ENCODE data around the gene MATK.

Gene MATK

GRCh38 chr19:3778899-3779723 lies 7.1 kb downstream of the MATK start:
- no peak for DNase-seq (ENCODE audit: low spot score)
- no peak for TF ChIP-seq CTCF (IDR thresholded peaks at IDR 0.05; ENCODE audit: extremely low read depth, insufficient read depth, missing control alignments)
- in situ Hi-C loops (cut with MboI; ENCODE audit: low pct_unique_long_range_greater_than_20kb, low sequenced_read_pairs, unreplicated experiment), result no loop called here

GRCh38 chr19:3778104-3778867 lies 7.9 kb downstream of the MATK start:
- in situ Hi-C loops (cut with MboI; ENCODE audit: low pct_unique_long_range_greater_than_20kb, low sequenced_read_pairs, unreplicated experiment), result no loop called here
- no peak for DNase-seq (ENCODE audit: low spot score)
- TF ChIP-seq CTCF (IDR thresholded peaks at IDR 0.05; ENCODE audit: extremely low read depth, insufficient read depth, missing control alignments), result no peak

GRCh38 chr19:3776479-3777040 lies 9.6 kb downstream of the MATK start:
- TF ChIP-seq CTCF (IDR thresholded peaks at IDR 0.05; ENCODE audit: extremely low read depth, insufficient read depth, missing control alignments), result no peak
- in situ Hi-C loops (cut with MboI; ENCODE audit: low pct_unique_long_range_greater_than_20kb, low sequenced_read_pairs, unreplicated experiment), result no loop called here
- no peak for DNase-seq (ENCODE audit: low spot score)

- in situ Hi-C loops (cut with MboI; ENCODE audit: low pct_unique_long_range_greater_than_20kb, low sequenced_read_pairs, unreplicated experiment), result no loop called here
- TF ChIP-seq CTCF (IDR thresholded peaks at IDR 0.05; ENCODE audit: extremely low read depth, insufficient read depth, missing control alignments), result no peak
- no peak for DNase-seq (ENCODE audit: low spot score)
These were observed 10.3 kb downstream of the MATK start for GRCh38 chr19:3775831-3776230.

- no peak for TF ChIP-seq CTCF (IDR thresholded peaks at IDR 0.05; ENCODE audit: extremely low read depth, insufficient read depth, missing control alignments)
- in situ Hi-C loops (cut with MboI; ENCODE audit: low pct_unique_long_range_greater_than_20kb, low sequenced_read_pairs, unreplicated experiment), result no loop called here
- no peak for DNase-seq (ENCODE audit: low spot score)
These were observed 10.8 kb downstream of the MATK start for GRCh38 chr19:3775374-3775711.

- in situ Hi-C loops (cut with MboI; ENCODE audit: low pct_unique_long_range_greater_than_20kb, low sequenced_read_pairs, unreplicated experiment), result no loop called here
- no peak for DNase-seq (ENCODE audit: low spot score)
- TF ChIP-seq CTCF (IDR thresholded peaks at IDR 0.05; ENCODE audit: extremely low read depth, insufficient read depth, missing control alignments), result no peak
These were observed 11.4 kb downstream of the MATK start for GRCh38 chr19:3774621-3775373.

All from GM13977 (cell line).